Activated CD4-positive, alpha-beta T cell treated with anti-CD3 and anti-CD28 coated beads, Interleukin-2, amount 10 ng/mL, durations not matched to agents 7 days and 5 days (primary cell): ENCODE results near the gene PRAMEF10. TPM values are rescaled to one million over a fixed set of nuclear protein-coding genes. Genes with fewer than 3 reads are reported as not detected.
"Not testable (repeated sequence)": the region's sequence is repeated elsewhere in the genome, so short reads cannot be mapped to it uniquely, and the experiment has no call there.

Source experiments
- CTCF ChIA-PET: fragments of 350-600 bp; sonication (Branson Sonifier 250); formaldehyde crosslinking; loops from one replicate; lab custom pipeline; 2021; ENCODE audit warnings: antibody characterized with exemption; lab: Charles Lee
- POLR2A ChIA-PET: fragments of 350-600 bp; sonication (Branson Sonifier 250); formaldehyde crosslinking; loops from one replicate; lab custom pipeline; 2021; ENCODE audit warnings: antibody characterized with exemption; lab: Charles Lee
- DNase-seq: peaks from one replicate; pipeline ENCODE4 v3.0.0-alpha.2; 2020
- H3K27ac Mint-ChIP-seq: one replicate; pipeline ENCODE4 v1.8.0; 2021; ENCODE audit warnings: mild to moderate bottlenecking, moderate library complexity, mixed read lengths
- H3K27me3 Mint-ChIP-seq: one replicate; pipeline ENCODE4 v1.8.0; 2021; ENCODE audit warnings: mixed read lengths
- H3K36me3 Mint-ChIP-seq: one replicate; pipeline ENCODE4 v1.8.0; 2021; ENCODE audit warnings: low read depth, mixed read lengths
- H3K4me1 Mint-ChIP-seq: one replicate; pipeline ENCODE4 v1.8.0; 2021; ENCODE audit warnings: mixed read lengths
- H3K4me3 Mint-ChIP-seq: one replicate; pipeline ENCODE4 v1.8.0; 2021; ENCODE audit warnings: mild to moderate bottlenecking, moderate library complexity, mixed read lengths
- H3K9me3 Mint-ChIP-seq: one replicate; pipeline ENCODE4 v1.8.0; 2021; ENCODE audit warnings: mixed read lengths
- total RNA-seq, 2 experiments: library from RNA; stranded (reverse); gene quantifications; one replicate each; pipeline ENCODE4 v1.2.3, GENCODE V29; 2021

Gene PRAMEF10
- not detected for total RNA-seq

- DNase-seq, H3K27me3 Mint-ChIP-seq, H3K4me3 Mint-ChIP-seq, CTCF ChIA-PET, H3K9me3 Mint-ChIP-seq, H3K36me3 Mint-ChIP-seq, H3K27ac Mint-ChIP-seq, POLR2A ChIA-PET, H3K4me1 Mint-ChIP-seq: not testable (repeated sequence)
Measured at GRCh38 chr1:12898170-12898569, at the start of gene PRAMEF10. Gene PRAMEF10 (minus strand): TSS chr1:12898270. CDS start chr1:12895847, 2,423 bp downstream.

DNA sequence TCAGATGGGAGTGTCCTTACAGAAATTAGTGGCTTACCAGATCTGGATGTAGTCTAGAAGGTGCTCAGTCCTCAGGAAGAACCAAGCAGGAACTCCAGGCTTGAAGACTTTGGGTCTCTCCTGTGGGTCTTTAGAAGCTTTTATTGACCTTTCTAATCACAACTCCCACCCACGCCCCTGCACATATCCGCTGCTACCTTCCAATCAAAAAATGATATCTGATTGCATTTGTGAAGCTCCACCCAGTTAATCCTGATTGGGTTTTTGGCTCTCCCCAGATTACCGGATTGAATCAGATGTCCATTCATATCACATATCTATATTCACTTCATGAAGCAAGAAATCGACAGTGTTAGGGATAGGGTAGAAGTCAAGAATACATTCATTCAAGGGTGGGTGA lies 49.4 kb upstream of the PRAMEF10 start, which contains the start of gene PRAMEF6:
Gene PRAMEF6, minus strand, starts transcription at position 101 of the 400 bp plus-strand sequence. CDS start 5,062 bp downstream, outside the sequence.
- DNase-seq, H3K9me3 Mint-ChIP-seq, H3K27me3 Mint-ChIP-seq, H3K4me3 Mint-ChIP-seq, H3K4me1 Mint-ChIP-seq, H3K36me3 Mint-ChIP-seq, POLR2A ChIA-PET, H3K27ac Mint-ChIP-seq, CTCF ChIA-PET: not testable (repeated sequence)

GRCh38 chr1:12924368-12924767 lies 26.3 kb upstream of the PRAMEF10 start:
- H3K27me3 Mint-ChIP-seq, POLR2A ChIA-PET, CTCF ChIA-PET, H3K4me1 Mint-ChIP-seq, DNase-seq, H3K36me3 Mint-ChIP-seq, H3K27ac Mint-ChIP-seq, H3K4me3 Mint-ChIP-seq, H3K9me3 Mint-ChIP-seq: not testable (repeated sequence)

DNA sequence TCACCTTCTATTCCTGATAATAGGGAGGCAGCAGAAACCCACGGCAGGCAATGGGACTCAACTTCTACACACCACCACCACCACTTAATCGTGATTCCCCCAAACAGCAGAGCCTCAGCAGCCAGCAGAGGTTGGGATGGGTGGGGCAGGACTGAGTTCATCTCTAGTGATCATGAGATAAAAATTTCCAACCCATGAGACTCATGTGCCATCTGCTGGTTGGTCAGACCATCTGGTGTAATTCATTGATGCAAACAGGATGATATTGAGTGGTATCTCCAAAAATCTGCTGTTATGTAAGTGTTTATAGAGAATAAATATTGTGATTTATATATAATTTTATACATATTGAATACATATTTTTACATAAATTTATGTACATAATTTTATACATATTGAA lies 23.7 kb upstream of the PRAMEF10 start:
- H3K9me3 Mint-ChIP-seq, H3K27ac Mint-ChIP-seq, H3K4me3 Mint-ChIP-seq, POLR2A ChIA-PET, H3K27me3 Mint-ChIP-seq, CTCF ChIA-PET, H3K36me3 Mint-ChIP-seq, DNase-seq, H3K4me1 Mint-ChIP-seq: not testable (repeated sequence)

DNA sequence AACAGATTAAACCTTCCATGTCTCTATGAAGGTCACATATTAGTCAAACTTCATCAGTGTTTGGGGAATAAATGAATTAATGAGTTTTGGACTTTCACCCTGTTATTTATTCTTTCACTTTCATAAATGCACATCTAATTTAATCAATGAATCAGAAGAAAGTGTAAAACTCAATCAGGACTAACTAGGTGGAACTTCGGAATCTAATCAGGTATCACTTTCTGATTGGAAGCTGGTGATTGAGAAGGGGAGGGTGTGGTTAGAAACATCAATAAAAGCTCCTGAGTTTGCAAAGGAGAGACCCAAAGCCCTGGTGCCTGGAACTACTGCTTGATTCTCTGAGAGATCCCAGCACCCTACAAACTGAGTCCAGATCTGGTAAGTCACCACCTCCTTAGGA lies 18.2 kb upstream of the PRAMEF10 start, which contains the start of gene PRAMEF7:
Gene PRAMEF7, plus strand, starts transcription at position 301 of the 400 bp plus-strand sequence. CDS start 1,083 bp downstream, outside the sequence.
- CTCF ChIA-PET, H3K36me3 Mint-ChIP-seq, DNase-seq, H3K4me3 Mint-ChIP-seq, H3K27me3 Mint-ChIP-seq, POLR2A ChIA-PET, H3K27ac Mint-ChIP-seq, H3K9me3 Mint-ChIP-seq, H3K4me1 Mint-ChIP-seq: not testable (repeated sequence)

GRCh38 chr1:12903793-12904572 lies 5.9 kb upstream of the PRAMEF10 start:
- DNase-seq, H3K4me3 Mint-ChIP-seq, H3K27ac Mint-ChIP-seq, H3K9me3 Mint-ChIP-seq, H3K36me3 Mint-ChIP-seq, H3K4me1 Mint-ChIP-seq, CTCF ChIA-PET, H3K27me3 Mint-ChIP-seq, POLR2A ChIA-PET: not testable (repeated sequence)

DNA sequence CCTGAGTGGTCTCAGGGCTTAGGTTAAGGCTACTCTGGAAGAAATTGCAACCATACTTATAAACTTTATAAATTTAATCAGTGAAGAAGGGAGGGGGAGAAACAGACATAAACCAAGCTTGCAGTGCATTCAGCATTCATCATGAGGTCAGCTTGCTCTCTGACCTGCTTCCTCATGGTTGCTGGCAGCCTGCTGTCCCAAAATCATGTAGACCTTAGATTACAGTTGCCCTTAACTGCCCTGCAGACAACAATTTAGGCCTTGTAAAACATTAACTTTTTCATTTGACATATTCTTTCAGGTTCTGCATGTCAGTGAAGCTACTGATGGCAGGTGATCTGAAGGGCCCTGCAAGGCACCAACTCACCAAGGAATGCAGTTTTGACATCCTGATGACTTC lies 1.1 kb upstream of the PRAMEF10 start:
- H3K9me3 Mint-ChIP-seq, CTCF ChIA-PET, H3K4me3 Mint-ChIP-seq, H3K4me1 Mint-ChIP-seq, DNase-seq, H3K36me3 Mint-ChIP-seq, H3K27ac Mint-ChIP-seq, POLR2A ChIA-PET, H3K27me3 Mint-ChIP-seq: not testable (repeated sequence)

DNA sequence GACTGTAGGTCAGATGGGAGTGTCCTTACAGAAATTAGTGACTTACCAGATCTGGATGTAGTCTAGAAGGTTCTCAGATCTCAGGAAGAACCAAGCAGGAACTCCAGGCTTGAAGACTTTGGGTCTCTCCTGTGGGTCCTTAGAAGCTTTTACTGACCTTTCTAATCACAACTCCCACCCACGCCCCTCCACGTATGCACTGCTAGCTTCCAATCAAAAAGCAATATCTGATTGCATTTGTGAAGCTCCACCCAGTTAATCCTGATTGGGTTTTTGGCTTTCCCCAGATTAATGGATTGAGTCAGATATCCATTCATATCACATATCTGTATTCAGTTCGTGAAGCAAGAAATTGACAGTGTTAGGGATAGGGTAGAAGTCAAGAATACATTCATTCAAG lies 12.0 kb downstream of the PRAMEF10 start, which contains the start of gene PRAMEF4:
Gene PRAMEF4, minus strand, starts transcription at position 101 of the 400 bp plus-strand sequence. CDS start 2,807 bp downstream, outside the sequence.
- H3K36me3 Mint-ChIP-seq, POLR2A ChIA-PET, H3K4me1 Mint-ChIP-seq, H3K27me3 Mint-ChIP-seq, H3K4me3 Mint-ChIP-seq, H3K9me3 Mint-ChIP-seq, DNase-seq, H3K27ac Mint-ChIP-seq, CTCF ChIA-PET: not testable (repeated sequence)

- POLR2A ChIA-PET, DNase-seq, H3K36me3 Mint-ChIP-seq, H3K27me3 Mint-ChIP-seq, H3K4me1 Mint-ChIP-seq, H3K9me3 Mint-ChIP-seq, H3K4me3 Mint-ChIP-seq, H3K27ac Mint-ChIP-seq: not testable (repeated sequence)
- CTCF ChIA-PET: interaction anchor here (0.6 kb wide), 1 partner anchor 616 kb away, joined by 4 read pairs; no protein-coding TSS in a partner anchor
Measured at GRCh38 chr1:12878453-12878852, 19.6 kb downstream of the PRAMEF10 start.

- H3K9me3 Mint-ChIP-seq, DNase-seq, H3K4me3 Mint-ChIP-seq, H3K4me1 Mint-ChIP-seq, POLR2A ChIA-PET, H3K27me3 Mint-ChIP-seq, H3K36me3 Mint-ChIP-seq, H3K27ac Mint-ChIP-seq, CTCF ChIA-PET: not testable (repeated sequence)
Measured at GRCh38 chr1:12863131-12863880, 34.8 kb downstream of the PRAMEF10 start.

- H3K27ac Mint-ChIP-seq, H3K4me3 Mint-ChIP-seq, H3K27me3 Mint-ChIP-seq, H3K36me3 Mint-ChIP-seq, POLR2A ChIA-PET, H3K4me1 Mint-ChIP-seq, H3K9me3 Mint-ChIP-seq, DNase-seq: not testable (repeated sequence)
- CTCF ChIA-PET: interaction anchor here (0.6 kb wide), 1 partner anchor 604 kb away, joined by 5 read pairs; no protein-coding TSS in a partner anchor
Measured at GRCh38 chr1:12856786-12857185, 41.3 kb downstream of the PRAMEF10 start, which contains the start of gene PRAMEF2. Gene PRAMEF2 (plus strand): TSS chr1:12857086. CDS start chr1:12859010, 1,924 bp downstream.

- Mint-ChIP-seq H3K9me3 (peaks cover 4% of the 10 kb centered on the region), H3K4me3 (no peak overlapping the region), H3K27ac (no peak overlapping the region), H3K4me1 (no peaks in the 10 kb centered on the region), H3K27me3 (peaks cover 6% of the 10 kb centered on the region), H3K36me3 (no peaks in the 10 kb centered on the region)
- CTCF ChIA-PET: no interaction called here
- POLR2A ChIA-PET: no interaction called here
- no peak for DNase-seq
Measured at GRCh38 chr1:12851779-12852178, 46.3 kb downstream of the PRAMEF10 start.

DNA sequence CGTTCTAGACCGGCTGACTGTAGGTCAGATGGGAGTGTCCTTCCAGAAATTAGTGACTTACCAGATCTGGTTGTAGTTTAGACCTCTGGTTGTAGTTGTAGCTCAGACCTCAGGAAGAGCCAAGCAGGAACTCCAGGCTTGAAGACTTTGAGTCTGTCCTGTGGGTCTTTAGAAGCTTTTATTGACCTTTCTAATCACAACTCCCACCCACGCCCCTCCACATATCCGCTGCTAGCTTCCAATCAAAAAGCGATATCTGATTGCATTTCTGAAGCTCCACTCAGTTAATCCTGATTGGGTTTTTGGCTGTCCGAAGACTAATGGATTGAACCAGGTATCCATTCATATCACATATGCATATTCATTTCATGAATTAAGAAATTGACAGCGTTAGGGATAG lies 49.5 kb downstream of the PRAMEF10 start, which contains the start of gene HNRNPCL1:
Gene HNRNPCL1, minus strand, starts transcription at position 101 of the 400 bp plus-strand sequence. CDS start 431 bp downstream, outside the sequence.
- DNase-seq, H3K36me3 Mint-ChIP-seq, H3K27me3 Mint-ChIP-seq, CTCF ChIA-PET, H3K4me3 Mint-ChIP-seq, H3K9me3 Mint-ChIP-seq, POLR2A ChIA-PET, H3K27ac Mint-ChIP-seq, H3K4me1 Mint-ChIP-seq: not testable (repeated sequence)
